ENCODE measurements around the gene GPATCH1. TPM values are rescaled to one million over a fixed set of nuclear protein-coding genes. Genes with fewer than 3 reads are reported as not detected.
A peak's percentile ranks its signal among the peaks of the same experiment; 100 is the strongest.

The GPATCH1 gene
- total and polyA plus RNA-seq, 9 of the 15 experiments (the other 6 are each of a cell fraction or from before 2014, with no cell fraction given) = 3.7 to 9.7 (median 7.7) TPM

DNA sequence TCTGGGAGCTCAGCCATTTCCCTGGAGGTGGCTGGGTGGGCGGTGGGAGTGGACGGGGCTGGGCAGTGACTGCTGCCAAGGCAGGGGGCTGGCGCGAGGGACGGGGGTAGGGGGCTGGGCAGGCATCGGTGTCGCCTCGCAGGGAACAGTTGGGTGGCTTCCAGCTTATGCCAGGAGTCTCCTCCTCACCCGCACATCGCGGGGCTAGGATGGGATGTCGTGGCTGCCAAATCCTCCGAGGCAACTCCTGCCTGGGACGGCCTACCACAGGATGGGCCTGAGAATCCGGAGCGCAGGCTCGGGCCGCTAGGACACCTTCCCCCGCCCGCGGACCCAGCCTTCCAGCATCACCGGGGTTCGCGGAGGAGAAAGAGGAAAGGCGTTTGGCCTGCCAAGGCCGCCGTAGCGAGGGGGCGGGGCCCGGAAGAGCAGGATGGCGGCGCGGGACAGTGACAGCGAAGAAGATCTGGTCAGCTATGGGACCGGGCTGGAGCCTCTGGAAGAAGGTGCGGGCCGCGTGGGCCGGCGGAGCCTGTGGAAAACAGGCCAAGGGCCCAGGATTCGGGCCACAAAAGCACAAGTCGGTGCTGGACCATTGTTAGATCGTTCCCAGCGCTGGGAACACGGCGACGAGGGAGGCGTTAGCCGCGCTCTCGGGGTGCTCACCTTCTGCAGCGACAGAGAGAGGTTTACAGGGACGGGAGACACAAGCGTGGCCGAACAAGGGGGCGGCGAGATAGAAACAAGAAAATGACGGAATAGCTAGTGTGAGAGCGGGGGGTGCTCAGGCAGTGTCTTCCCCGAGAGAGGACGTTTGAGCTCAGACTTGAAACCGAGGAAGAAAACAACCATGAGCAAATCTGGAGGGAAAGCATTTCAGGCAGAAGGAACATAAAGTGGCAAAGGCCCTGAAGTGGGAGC, at the start of gene GPATCH1 (continued):
- TF ChIP-seq CREM (IDR thresholded peaks at IDR 0.05; ENCODE audit: low read depth) = peak; percentile 90
- peak; percentile 50; the same call in 1 of the 2 replicates for TF ChIP-seq ATF1 (CRISPR knock-in tag; IDR thresholded peaks at IDR 0.05)
- TF ChIP-seq ATF1 (tag; IDR thresholded peaks at IDR 0.05) = peak; percentile 75
- peak; percentile 81 for TF ChIP-seq TAF9B (IDR thresholded peaks at IDR 0.05; ENCODE audit: partially characterized antibody)
- TF ChIP-seq TRIM24 (IDR thresholded peaks at IDR 0.05) = peak in 1 of 2 experiments; percentile 54; a peak in 2 of 4 replicates
- no peak for TF ChIP-seq ZNF668 (CRISPR knock-in tag; IDR thresholded peaks at IDR 0.05)
- peak; percentile 47; the same call in 1 of the 2 replicates for TF ChIP-seq SPI1 (IDR thresholded peaks at IDR 0.05; ENCODE audit: borderline replicate concordance, low read depth, low read length)
- peak in 1 of 2 experiments; percentile 66; a peak in 1 of 4 replicates for TF ChIP-seq TEAD1 (CRISPR knock-in tag; IDR thresholded peaks at IDR 0.05)
- no peak for TF ChIP-seq PTRF (tag; IDR thresholded peaks at IDR 0.05)
- TF ChIP-seq MBD2 (IDR thresholded peaks at IDR 0.05; ENCODE audit: borderline replicate concordance, low read depth) = peak; percentile 67; the same call in 1 of the 2 replicates
- TF ChIP-seq RB1 (IDR thresholded peaks at IDR 0.05; ENCODE audit: low read depth) = peak; percentile 62; the same call in 1 of the 2 replicates

DNA sequence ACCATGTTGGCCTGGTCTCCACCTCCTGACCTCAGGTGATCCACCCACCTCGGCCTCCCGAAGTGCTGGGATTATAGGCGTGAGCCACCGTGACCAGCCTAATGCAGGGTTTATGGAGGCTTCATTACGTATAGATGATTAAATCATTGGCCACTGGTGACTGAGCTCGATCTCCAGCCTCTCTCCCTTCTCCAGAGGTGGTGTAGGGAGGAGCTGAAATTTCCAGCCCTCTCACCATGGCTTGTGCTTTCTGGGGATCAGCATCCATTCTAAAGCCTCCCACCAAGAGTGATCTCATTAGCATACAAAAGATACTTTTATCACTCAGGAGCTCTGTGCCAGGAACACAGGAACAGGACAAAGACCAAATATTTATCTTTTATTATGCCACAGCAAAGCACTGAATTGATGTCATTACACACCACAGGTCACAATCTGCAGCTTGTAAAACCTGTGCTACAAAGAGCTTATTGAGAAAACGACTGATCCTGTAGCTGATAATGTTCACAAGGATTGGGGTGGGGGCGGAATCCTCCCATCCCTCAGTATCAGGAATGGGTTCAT, 48.7 kb upstream of the GPATCH1 start:
- TF ChIP-seq RNF2 (IDR thresholded peaks at IDR 0.05) (no peak), SUPT5H (IDR thresholded peaks at IDR 0.05) (no peak), NR2C2 (CRISPR knock-in tag; IDR thresholded peaks at IDR 0.05) (no peak), NR2C2 (tag; IDR thresholded peaks at IDR 0.05) (no peak), RB1 (IDR thresholded peaks at IDR 0.05; ENCODE audit: low read depth) (no peak), ZNF76 (CRISPR knock-in tag; IDR thresholded peaks at IDR 0.05; ENCODE audit: borderline replicate concordance) (no peak), FOXA1 (IDR thresholded peaks at IDR 0.05; ENCODE audit: borderline replicate concordance) (no peak), ZNF586 (CRISPR knock-in tag; conservative IDR thresholded peaks at IDR 0.05) (no peak), ZNF561 (CRISPR knock-in tag; conservative IDR thresholded peaks at IDR 0.05) (no peak), BRD9 (IDR thresholded peaks at IDR 0.05; ENCODE audit: low read depth, partially characterized antibody) (no peak), MCM3 (IDR thresholded peaks at IDR 0.05) (no peak), KLF16 (IDR thresholded peaks at IDR 0.05) (no peak)
- TF ChIP-seq, protein P1, sequence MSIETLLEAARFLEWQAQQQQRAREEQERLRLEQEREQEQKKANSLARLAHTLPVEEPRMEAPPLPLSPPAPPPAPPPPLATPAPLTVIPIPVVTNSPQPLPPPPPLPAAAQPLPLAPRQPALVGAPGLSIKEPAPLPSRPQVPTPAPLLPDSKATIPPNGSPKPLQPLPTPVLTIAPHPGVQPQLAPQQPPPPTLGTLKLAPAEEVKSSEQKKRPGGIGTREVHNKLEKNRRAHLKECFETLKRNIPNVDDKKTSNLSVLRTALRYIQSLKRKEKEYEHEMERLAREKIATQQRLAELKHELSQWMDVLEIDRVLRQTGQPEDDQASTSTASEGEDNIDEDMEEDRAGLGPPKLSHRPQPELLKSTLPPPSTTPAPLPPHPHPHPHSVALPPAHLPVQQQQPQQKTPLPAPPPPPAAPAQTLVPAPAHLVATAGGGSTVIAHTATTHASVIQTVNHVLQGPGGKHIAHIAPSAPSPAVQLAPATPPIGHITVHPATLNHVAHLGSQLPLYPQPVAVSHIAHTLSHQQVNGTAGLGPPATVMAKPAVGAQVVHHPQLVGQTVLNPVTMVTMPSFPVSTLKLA (conservative IDR thresholded peaks at IDR 0.05) = no peak
- no TSS peak for BruUV-seq (replicated peaks)
- intact Hi-C loops (cut with micrococcal nuclease) (no loop called here), in situ Hi-C loops (cut with MboI) (no loop called here)
- ChIA-PET POLR2A (interaction anchor here (0.6 to 1.1 kb wide), 4 partner anchors 10 to 68 kb away, joined by 3 to 4 read pairs (median 3); no protein-coding TSS in a partner anchor), CTCF (ENCODE audit: low intra/inter-chr PET ratio) (interaction anchor here (0.7 kb wide), 1 partner anchor 90 kb away, joined by 3 read pairs; no protein-coding TSS in a partner anchor)
- no peak overlapping the region for H3K27ac ChIP-seq (ENCODE audit: extremely low read depth, low read depth, low read length)
- H3K4me2 ChIP-seq (ENCODE audit: insufficient read depth, low read length) = no peak overlapping the region
- no peak overlapping the region for H3K4me3 ChIP-seq
- H3K9ac ChIP-seq (ENCODE audit: insufficient read depth in 1 of 2, low read depth in 2 of 2, low read length in 2 of 2) = no peak overlapping the region
- no peak for ATAC-seq
- DNase-seq (ENCODE audit: extremely low read depth in 1 of 4, low spot score in 3 of 4) = no peak
- WGBS (ENCODE audit: insufficient coverage, low coverage, missing lambda C conversion rate) = 54% methylated on average over 8 of the region's 8 CpGs
- FAIRE-seq = no peak
- H2AFZ ChIP-seq (ENCODE audit: low read depth, low read length) = no peak overlapping the region
- no peaks in the 10 kb centered on the region for H3K9me1 ChIP-seq (ENCODE audit: control insufficient read depth, insufficient read depth, low read length)
- no peaks in the 10 kb centered on the region for H3K36me3 ChIP-seq (ENCODE audit: control insufficient read depth, insufficient read depth, low read length)
- no peaks in the 10 kb centered on the region; a peak in 1 of 5 replicates for H3K4me1 ChIP-seq (replicated peaks in 1 of 2; ENCODE audit: control insufficient read depth in 2 of 2, insufficient read depth in 2 of 2, low read length in 2 of 2)
- peaks cover under 1% of the 10 kb centered on the region; the same call in 1 of the 2 replicates for H3K9me3 ChIP-seq (replicated peaks; ENCODE audit: control insufficient read depth, insufficient read depth, low read depth, low read length)
- H3K79me2 ChIP-seq (ENCODE audit: control insufficient read depth, insufficient read depth, low read length) = no peaks in the 10 kb centered on the region
- no peaks in the 10 kb centered on the region for H3K27me3 ChIP-seq (ENCODE audit: control insufficient read depth in 2 of 2, insufficient read depth in 2 of 2, low read length in 2 of 2)
- no peaks in the 10 kb centered on the region for H4K20me1 ChIP-seq (replicated peaks; ENCODE audit: control insufficient read depth, insufficient read depth, low read length)

All from K562 (cell line).